HG02759 (cell line): ENCODE results near the gene ATAD3A.
"Not testable (repeated sequence)": the region's sequence is repeated elsewhere in the genome, so short reads cannot be mapped to it uniquely, and the experiment has no call there.

Experiments
- ATAC-seq: cut with Tn5 transposase; IDR thresholded peaks from one replicate; pipeline ENCODE4 v1.9.1; 2021; ENCODE audit warnings: mild to moderate bottlenecking, moderate library complexity; ENCODE audit not compliant: unreplicated experiment

Gene ATAD3A

DNA sequence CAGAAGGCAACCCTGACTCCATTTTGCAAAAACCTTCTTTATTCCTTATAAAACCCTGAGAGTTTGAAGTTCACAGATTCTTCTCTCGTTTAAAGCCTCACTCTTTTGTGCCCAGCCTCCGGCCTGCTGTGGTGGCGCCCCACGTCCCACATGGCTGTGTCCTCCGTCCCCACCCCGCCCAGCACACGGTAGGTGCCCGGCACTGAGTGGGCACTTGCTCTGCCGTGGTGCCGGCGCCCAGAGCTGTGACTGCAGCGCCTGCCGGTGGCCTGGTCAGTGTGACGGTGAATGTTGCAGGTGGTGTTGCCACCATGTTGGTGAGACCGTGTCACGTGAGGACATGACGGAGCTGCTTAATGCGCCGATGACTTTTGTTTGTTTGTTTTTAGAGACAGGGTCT lies 9.4 kb downstream of the ATAD3A start:
- no peak for ATAC-seq

GRCh38 chr1:1522536-1522935 lies 10.6 kb downstream of the ATAD3A start:
- ATAC-seq: not testable (repeated sequence)

DNA sequence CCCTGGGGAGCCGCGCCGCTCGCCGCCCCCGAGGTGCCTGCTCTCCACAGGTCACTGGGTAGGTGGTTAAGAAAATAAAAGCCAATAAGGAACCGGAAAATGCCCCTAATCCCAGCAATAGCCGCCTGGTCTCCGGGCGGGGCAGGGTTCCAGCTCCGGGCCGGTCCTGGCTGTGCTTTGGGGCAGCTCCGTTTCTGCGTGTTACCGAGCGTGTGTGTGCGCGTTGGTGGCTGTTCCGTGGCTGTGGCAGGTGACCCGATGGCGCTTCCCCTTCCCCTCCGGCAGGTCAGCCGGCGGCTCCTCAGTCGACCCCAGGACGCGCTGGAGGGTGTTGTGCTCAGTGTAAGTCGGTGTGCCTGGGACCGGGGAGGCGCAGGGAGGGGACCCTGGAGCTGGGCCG lies 11.3 kb downstream of the ATAD3A start:
- ATAC-seq: not testable (repeated sequence)

GRCh38 chr1:1523651-1524050 lies 11.7 kb downstream of the ATAD3A start:
- ATAC-seq: not testable (repeated sequence)

DNA sequence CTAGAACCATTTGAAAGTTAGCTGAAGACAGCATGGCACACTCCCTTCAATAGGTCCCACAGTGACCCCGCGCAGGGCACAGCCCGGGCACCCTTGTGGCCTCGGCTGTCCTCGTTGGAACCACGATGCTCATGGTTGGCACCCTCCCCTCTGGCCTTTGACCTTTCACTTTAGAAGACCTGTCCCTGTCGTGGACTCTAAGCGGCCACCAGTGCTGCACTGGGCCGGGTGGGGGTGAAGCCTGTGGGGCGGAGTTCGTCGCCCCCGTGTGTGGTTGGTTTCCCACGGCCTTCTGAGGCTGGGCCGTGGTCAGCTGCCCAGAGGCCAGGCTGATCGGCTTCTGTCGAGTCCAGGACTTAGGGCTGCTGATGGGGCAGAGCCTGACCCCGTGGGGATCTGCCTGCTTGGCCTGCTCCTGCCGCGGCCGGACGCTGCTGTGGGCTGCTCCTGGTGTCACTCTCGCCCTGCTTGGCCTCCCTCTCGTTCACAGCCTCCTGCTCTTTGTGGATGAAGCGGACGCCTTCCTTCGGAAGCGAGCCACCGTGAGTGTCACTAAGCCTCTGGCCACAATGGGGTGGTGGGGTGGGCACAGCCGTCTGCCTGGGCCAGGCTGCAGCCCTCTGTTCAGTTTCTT lies 12.9 kb downstream of the ATAD3A start:
- not testable (repeated sequence) for ATAC-seq

DNA sequence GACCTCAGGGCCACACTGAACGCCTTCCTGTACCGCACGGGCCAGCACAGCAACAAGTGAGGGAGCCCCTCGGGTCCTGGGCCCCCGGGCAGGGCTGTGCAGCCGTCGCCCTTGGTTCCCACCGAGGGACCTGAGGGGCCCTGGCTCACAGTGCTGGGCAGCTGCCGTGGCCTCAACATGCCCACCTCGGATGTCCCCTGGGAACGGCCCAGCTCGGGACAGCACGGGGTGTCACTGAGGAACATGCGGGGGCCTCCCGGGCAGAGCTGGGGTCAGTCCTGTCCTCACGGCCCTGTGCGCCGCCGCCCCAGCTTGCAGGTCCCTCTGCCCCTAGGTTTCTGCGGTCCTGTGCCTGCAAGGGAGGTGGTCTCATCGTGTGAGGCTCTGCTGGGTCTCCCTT lies 14.5 kb downstream of the ATAD3A start:
- ATAC-seq: not testable (repeated sequence)

GRCh38 chr1:1527092-1527816 lies 15.3 kb downstream of the ATAD3A start:
- no peak for ATAC-seq

- no peak for ATAC-seq
Measured at GRCh38 chr1:1528301-1529267, 16.6 kb downstream of the ATAD3A start.

DNA sequence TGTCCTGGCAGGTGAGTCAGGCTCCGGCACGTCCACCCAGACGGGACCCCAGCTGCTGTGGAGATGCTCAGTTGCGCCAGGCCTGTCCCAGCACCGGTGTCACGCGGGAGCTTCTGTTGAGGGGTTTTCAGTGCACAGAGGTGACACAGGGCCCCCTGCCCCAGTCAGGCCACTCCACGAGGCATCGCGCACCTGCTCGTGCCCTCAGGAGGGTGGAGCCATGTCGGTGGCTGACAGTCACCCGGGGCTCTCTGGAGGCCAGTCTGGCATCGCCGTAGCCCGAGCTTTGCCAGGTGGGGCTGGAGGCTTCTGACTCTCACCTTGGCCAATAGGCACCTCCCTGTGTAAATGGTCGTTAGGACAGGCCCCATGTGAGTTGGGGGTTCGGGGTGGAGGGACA lies 17.4 kb downstream of the ATAD3A start:
- ATAC-seq: no peak

GRCh38 chr1:1529936-1530335 lies 18.0 kb downstream of the ATAD3A start:
- no peak for ATAC-seq

DNA sequence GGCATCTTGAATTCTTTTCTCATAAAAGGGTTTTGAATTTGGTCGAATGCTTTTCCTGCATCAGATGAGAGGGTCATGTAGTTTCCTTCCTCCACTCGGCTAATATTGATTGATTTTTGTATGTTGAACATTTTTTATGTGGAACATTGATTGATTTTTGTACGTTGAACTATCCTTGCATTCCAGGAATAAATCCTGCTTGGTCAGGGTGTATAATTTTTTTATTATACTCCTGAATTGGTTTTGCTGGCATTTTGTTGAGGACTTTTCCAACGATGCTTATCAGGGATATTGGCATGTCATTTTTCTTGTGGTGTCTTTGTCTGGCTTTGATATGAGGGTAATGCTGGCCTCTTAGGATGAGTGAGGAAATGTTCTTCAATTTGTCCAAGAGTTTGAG lies 20.0 kb downstream of the ATAD3A start:
- no peak for ATAC-seq

DNA sequence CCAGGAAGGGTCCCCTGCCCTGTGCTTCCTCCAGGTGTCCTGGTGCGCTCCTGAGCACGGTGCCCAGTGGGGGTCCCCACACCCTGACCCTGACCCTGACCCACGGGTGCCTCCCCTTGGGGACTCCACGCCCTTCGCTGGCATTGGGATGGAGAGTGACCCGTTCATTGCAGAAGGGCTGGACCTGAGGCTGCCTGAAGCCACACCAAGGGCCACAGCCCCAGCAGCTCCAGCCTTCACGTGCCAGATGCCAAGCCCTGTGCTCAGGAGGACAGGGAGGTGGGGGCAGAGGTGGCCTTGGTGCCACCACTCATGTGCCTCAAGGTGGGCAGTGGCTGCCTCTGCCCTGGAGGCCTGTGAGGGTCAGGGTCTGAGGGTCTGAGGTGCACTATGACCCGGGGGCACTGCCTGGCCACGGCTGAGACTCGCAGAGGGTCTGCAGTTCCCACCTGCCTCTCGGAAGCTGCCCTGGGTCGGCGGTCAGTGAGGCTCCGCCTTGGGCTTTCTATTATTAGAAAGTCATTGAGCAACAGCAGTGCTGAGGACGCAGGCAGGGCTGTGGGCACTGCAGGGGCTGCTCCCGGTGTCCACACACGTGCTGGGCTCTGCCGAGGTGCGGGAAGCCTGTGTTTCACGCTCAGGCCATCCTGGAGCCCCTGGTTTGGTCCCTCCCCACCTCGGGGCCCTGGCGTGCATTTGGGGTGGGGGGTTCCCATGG lies 21.4 kb downstream of the ATAD3A start:
- not testable (repeated sequence) for ATAC-seq

- not testable (repeated sequence) for ATAC-seq
Measured at GRCh38 chr1:1533894-1534291, 21.9 kb downstream of the ATAD3A start.

GRCh38 chr1:1534401-1535154 lies 22.6 kb downstream of the ATAD3A start:
- ATAC-seq: no peak

GRCh38 chr1:1535201-1536018 lies 23.4 kb downstream of the ATAD3A start:
- no peak for ATAC-seq

DNA sequence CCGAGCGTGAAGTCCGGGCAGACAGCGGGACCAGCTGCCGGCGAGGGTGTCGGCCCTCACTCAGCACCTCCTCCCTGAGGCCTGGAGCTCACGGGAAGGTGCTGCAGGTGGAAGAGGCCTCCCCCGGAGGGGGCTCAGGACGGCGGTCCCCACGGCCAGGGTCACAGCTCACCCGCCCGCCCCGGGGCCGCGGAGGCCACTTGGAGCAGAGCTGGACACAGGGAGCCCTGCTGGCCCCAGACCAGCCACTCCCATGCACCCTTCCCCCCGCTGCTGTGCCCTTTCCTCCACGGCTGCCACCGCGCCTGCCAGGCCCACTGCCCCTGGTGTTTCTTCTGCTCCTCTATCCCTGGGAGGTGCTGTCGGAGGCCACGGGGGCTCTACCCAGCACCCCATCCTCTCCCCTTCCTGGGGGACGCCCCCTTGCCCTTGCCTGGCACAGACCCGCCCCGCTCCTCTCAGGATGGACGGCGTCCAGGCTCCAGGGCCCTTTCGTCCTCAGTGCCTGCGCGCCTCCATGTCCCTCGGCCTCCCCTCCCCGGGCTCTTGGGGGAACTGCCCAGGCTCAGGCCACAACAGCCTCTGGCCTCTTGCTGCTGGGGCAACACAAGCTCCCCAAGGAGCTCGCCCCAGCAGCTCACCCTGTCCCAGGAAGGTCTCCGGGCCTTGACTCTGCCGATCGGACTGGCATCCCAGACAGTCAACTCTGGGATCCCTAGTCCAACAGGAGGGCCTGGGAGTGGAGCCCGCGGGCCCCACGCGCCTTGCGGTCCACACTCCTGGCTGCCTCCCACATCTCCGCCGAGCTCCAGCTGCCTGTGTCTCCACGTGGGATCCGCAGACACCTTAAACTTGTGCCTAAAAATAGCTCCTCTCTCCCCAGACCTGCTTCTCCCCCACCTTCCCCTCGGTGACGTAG lies 24.3 kb downstream of the ATAD3A start:
- ATAC-seq: no peak

DNA sequence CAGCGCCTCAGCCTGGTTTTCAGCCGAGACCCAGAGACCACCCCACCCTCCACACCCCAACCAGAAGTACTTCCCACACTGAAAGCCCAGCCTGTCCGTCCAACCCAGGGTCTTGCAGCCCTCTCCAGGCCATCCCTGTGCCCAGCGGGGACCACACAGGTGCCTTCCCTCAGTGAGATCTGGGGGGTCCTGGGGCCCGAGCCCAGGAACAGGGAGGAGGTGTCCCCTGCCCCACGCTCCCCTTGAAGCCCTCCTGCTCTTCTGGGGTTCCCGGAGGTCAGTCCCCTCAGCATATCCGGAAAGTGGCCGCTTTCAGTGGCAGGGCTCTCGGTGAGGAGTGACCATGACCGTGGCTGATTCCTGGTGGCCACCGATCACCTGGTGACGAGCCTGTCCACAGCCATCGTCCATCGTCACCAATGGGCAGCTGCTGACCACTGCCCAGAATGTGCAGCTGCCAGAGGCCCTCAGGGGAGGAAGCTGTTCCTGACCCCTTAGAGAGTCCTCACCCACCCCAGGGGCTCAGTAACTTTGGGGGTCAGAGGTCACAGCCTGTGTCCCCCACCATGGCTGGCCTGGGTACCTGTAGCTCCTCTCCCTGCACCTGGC lies 25.1 kb downstream of the ATAD3A start:
- no peak for ATAC-seq
